Measurements from ENCODE around the gene ZNF667.

DNA sequence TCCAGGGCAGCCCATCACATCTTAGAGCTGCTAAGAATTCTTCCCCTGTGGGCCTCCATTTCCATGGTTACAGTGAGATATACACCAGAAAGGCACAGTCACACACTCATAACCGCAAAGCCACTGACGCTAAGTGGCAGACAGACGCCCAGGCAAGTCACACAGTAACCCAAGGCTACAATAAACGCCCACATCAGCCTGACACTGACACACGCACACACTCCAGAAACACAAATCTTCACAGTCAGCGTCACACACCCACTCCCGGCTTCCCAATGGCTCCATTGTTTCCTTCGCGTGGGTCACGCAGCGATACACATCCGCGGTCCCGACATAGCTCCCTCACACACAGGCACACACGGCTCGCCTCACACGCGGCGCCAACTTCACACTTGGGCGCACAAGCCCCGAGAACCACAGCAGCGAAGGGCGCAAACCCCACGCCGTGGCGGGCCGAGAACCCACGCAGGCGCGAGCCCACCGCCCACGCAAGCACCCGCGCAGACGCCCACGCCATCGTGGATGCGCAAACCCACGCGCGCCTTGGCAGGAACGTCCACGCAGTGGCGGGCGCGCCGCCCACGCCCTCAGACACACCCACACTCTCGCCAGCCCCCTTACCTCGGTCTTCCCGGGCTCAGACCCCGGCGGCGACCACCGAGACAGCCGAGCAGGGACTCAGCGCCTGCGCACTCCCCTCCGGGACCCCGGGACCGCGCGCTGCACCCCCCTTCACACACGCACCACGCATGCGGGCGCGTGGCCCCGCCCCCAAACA is at the start of gene ZNF667:
- TF ChIP-seq, protein P1, sequence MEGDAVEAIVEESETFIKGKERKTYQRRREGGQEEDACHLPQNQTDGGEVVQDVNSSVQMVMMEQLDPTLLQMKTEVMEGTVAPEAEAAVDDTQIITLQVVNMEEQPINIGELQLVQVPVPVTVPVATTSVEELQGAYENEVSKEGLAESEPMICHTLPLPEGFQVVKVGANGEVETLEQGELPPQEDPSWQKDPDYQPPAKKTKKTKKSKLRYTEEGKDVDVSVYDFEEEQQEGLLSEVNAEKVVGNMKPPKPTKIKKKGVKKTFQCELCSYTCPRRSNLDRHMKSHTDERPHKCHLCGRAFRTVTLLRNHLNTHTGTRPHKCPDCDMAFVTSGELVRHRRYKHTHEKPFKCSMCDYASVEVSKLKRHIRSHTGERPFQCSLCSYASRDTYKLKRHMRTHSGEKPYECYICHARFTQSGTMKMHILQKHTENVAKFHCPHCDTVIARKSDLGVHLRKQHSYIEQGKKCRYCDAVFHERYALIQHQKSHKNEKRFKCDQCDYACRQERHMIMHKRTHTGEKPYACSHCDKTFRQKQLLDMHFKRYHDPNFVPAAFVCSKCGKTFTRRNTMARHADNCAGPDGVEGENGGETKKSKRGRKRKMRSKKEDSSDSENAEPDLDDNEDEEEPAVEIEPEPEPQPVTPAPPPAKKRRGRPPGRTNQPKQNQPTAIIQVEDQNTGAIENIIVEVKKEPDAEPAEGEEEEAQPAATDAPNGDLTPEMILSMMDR (conservative IDR thresholded peaks at IDR 0.05 in 1 of 2, IDR thresholded peaks at IDR 0.05 in 1 of 2; ENCODE audit: low read depth in 1 of 2, low read length in 2 of 2): no peak
- no peak for TF ChIP-seq EZH2 (IDR thresholded peaks at IDR 0.05; ENCODE audit: low read length, missing control alignments)
